GM19238 (cell line): ENCODE results near the gene PPP1R12B.
"Not testable (repeated sequence)": the region's sequence is repeated elsewhere in the genome, so short reads cannot be mapped to it uniquely, and the experiment has no call there.

Experiments used
- DNase-seq: peaks from one replicate; pipeline ENCODE4 v3.0.0; 2011; ENCODE audit warnings: low spot score; ENCODE audit not compliant: insufficient read length

PPP1R12B gene

DNA sequence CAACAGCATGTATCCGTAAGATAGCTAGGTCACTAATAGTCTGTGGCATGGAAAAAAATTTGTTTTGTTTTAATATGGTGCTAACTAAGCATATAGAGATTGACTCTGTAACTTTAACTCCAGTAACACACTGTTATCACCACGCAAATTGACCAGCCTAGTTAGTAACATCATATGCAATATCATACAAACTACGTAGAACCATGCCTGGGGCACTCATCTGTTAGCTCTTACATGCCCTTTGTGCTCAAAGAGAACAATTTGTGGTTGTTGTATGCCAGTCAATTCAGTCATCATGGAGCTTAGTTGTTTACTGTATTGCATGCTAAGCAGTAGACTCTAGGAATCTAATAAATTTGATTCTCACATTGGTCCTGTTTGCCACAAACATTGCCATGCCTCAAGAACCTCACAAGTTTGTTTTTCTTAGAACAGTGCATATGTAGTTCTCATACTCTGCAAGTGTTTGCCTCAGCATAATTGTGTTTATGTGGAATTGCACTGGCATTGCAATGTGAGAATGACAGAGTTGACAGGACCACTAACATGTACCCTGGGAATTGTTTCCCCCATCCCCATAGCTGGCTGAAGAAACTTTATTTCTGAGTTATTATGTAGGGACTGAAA lies 179.7 kb downstream of the PPP1R12B start:
- DNase-seq, result not testable (repeated sequence)

DNA sequence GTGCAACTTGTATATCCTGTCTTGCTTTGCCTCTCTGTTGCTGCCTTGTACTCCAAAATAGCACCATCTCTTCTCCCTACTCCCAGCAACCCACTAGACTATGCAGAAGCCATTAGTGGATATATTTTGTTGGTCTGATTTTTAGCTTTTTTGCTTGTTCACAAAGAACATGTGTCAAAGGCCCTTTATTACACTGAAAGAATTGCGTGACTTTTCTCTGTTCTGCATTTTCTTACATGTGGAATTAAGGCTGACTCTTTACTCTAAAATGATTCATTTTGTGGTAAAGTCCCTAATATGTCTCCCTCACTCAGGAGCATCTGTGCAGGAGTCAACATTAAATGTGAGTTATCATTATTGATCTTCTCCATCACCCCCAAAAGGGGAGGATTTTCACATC lies 182.2 kb downstream of the PPP1R12B start:
- DNase-seq, result not testable (repeated sequence)

DNA sequence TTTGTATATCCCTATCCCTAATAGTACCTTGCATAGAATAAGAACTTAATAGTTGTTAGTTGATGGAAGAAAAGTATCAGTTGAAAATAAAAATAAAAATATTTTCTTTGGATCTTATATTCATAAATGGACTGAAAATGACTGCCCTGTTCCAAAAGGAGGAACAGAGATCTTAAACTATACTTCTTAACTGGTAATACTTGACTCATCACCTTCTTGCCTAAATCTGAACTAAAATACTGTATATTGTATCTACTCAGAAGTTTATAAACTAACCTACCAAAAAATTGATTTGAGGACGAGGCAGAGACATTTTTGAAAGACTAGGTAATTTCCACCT lies 182.9 kb downstream of the PPP1R12B start:
- no peak for DNase-seq

DNA sequence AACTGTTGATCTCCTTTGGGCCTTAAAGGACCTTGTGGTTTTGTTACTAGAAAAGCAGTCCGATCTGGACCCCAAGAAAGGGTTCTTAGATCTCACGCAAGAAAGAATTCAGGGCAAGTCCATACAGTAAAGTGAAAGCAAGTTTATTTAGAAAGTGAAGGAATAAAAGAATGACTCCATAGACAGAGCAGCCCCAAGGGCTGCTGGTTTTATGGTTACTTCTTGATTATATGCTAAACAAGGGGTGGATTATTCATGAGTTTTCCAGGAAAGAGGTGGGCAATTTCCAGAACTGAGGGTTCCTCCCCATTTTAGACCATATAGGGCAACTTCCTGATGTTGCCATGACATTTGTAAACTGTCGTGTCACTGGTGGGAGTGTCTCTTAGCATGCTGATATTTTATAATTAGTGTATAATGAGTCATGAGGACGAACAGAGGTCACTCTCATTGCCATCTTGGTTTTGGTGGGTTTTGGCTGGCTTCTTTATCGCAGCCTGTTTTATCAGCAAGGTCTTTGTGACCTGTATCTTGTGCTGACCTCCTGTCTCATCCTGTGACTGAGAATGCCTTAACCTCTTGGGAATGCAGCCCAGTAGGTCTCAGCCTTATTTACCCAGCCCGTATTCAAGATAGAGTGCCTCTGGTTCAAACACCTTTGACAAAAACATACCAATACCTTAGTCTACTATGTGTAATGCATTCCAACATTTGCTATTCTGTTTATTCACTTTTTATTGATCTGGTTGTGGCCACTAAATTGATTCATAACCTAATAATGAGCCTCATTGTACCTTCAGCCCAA lies 183.5 kb downstream of the PPP1R12B start:
- not testable (repeated sequence) for DNase-seq

DNA sequence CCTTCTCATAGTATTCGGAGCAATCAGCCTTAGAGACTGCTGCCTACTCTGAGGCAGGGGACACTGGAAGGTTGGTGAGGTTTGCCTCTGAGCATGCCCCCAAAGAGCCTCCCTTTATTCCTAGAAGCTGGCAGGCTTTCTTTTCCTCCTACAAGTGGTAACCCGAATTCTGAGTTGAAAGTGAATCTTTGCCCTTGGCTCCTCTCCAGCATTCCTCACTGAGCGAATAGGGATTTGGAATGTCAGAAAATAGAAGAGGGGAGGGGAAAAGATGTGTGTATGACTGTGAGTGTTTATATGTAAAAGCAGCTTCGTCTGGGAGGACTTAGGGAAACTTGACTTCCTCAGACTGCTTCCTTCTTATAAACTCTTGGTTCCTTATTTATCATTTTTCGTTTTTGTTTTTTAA lies 190.7 kb downstream of the PPP1R12B start:
- not testable (repeated sequence) for DNase-seq

DNA sequence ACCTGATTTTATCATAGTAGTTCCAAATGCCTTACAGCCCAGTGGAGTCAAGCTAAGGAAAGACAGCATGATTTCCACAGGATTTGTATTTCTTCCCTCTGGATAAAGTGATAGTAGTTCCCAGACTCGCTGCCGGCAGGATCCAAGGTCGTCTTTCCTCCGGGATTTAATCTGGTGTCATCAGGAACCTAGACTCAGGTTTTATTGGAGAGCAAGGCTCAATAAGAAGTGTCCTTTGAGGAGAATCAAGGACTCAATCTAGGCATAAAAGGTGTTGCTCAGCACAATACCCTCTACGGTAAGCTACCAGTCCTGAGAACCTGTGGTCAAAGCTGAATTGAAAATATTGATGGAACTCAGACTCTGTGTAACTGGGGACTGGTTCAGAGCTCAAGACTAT lies 191.1 kb downstream of the PPP1R12B start:
- DNase-seq, result not testable (repeated sequence)

DNA sequence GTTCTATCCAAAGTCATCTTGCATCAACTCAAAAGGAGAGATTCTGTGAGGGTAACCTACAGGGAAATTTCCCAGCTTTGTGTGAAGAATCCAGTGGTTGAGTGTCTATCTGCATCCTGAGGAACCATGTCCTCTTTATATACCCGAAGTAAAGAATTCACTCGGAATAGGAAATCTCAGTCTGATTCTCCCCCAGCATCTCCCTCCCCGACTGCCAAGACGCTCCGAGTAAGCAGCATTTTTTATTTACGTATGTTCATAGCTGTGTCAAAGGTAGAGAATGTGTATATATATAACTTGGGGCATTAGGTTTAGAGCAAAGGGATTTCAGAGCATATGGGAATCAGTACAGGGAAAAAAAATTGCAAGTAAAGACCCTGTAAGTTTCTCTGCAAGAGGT lies 191.5 kb downstream of the PPP1R12B start:
- no peak for DNase-seq

DNA sequence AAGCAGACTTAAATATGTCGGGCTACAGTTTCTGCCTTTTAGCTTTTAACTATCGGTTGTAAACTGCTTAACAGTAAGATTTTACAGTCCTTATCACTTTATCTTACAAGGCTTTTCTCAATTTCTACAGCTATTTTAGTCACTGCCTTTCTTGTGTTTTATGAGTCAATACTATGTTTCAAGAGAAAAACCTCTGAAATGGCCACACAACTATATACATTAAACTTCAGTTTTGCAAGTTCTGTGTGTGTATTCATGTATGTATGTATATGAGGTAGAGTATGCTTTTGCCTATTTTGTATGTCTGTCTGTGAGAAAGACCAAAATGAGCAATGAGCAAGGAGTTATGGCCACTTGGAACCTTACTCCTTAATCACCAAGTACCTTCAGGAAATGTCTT lies 191.9 kb downstream of the PPP1R12B start:
- DNase-seq, result no peak

DNA sequence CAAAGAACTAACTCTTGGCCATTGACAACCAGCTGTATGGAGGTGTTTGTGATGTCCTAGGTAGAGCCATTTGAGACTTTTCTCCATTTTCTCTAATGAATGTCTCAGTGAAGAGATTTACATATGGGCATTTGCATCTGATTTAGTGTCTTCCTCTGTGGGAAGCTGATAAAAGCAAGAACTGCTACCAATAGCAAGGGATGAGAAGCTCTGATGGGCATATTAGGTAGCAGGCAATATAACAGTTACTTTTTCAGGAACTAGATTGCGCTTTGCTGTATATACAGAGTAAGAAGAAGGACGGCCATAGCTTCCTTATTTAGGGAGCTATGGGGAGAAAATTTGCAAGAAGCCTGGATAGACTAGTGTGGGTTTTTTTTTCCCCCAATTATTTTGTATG lies 192.4 kb downstream of the PPP1R12B start:
- DNase-seq, result not testable (repeated sequence)

DNA sequence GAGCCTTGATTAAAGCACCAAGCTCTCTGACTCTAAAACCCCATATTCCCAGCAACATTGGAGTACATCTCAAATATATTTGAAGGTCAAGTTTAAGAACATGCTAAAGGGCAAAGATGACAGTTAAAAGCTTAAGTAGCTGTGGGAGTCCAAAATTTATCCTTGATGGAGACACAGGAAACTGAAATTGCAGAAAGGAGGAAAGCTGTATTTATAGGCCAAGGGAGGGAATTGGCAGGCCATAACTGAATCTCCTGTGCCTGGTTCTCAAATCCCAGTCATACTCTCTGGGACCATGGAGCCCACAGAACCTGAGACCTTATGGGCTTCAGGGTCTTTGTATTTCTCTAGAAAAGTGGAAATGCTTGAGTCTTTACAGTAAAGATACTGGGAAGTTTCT lies 193.9 kb downstream of the PPP1R12B start:
- not testable (repeated sequence) for DNase-seq

DNA sequence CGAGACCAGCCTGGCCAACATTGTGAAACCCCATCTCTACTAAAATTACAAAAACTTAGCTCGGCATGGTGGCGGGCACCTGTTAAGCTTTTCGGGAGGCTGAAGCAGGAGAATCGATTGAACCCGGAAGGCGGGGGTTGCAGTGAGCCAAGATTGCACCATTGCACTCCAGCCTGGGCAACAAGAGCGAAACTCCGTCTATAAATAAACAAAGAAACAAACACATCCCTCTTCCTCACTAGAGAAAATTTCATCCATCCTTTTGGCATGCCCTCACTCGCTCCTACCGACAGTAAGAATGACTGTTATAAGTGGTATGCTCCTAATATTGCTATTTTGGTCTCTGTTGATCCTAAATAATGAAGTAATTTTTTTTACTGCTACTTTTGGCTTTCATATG lies 195.0 kb downstream of the PPP1R12B start:
- DNase-seq, result not testable (repeated sequence)

DNA sequence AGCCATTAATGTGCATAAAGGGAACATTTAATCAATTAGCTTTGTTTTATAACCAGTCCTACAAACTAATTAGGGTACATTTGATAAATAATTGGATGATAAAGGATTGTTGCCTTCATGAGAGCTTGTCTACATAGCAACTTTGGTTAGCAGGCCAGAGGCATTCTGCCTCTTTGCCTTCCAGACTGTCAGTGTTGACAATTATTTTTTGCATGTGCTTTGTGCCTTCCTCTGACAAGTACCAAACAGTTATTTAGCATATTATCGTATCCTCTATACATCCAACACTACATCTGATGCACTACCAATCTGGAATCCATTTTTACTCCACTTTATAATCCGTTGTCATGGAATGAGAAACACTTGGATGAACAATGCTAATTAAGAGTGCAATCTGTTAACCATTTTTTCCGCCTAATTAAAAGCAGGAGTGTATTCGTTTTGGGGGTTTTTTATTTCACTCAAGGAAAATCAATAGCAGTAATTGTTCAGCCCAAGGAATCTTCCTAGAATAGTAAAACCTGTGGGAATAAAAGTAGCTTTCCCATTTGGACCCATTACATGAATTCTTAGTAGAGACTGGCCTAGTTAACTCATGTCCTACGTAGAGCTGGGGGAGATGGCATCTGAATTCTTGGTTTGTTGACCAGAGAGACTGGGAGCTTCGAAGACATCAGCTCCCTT lies 196.4 kb downstream of the PPP1R12B start:
- DNase-seq, result not testable (repeated sequence)

DNA sequence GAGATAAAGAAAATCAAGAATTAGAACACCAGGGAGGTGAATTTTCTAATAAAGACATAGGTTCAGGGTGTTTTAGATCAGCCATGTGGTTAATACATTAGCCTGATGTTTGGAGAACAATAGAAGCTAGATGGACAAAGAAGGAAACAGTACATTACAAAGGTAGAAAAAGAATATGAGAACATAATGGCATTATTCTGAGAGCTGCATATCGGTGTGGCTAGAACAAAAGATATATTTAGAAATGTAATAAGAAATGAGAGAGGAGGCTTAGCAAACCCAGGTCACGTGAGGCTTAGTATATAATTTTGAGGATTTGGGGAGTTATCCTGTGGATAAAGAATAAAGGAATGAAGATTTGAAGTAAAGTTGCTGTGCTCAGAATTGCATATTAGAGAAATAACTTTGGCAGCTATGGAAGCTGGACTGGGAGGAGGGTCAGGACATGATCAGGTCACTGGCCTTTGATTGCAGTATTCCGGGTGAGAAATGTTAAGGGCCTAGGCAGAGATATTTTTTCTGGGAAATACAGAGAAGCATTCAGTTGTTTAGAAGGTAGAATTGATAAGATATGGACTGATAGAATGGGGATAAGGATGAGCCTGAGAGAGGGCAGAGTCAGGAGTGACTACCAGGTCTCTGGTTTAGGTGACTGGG lies 197.3 kb downstream of the PPP1R12B start:
- not testable (repeated sequence) for DNase-seq

DNA sequence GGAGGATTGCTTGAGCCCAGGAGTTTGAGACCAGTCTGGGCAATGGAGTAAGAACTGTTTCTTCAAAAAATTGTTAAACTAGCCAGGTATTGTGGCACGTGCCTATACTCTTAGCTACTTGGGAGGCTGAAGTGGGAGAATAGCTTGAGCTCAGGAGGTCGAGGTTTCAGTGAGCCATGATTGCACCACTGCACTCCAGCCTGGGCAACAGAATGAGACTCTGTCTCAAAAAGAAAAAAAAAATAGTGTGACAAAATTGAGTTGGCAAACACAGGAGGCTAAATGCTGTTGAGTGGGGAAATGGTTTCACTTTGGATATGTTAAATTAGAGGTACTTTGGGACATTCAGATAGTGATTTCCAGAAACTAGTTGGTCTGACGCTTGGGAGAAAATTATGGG lies 197.9 kb downstream of the PPP1R12B start:
- not testable (repeated sequence) for DNase-seq

DNA sequence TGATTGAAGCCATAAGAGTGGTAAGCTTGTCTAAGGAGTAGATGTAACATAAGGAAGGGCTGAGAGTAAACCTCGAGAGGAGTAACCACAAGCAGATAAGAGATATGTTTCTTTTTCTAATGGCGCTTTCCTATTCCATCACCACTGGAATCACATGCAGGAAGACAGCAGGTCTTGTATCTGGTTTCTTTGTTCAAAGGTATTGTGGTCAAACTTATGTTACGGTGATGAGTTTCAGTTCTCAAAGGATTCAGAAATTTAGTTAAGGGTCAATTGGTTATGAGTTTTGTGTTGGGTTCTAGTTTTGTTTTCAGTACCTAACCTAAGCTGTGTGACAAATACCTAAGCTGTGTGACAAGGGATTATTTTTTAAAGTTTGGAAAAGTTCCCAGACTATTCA lies 198.3 kb downstream of the PPP1R12B start:
- not testable (repeated sequence) for DNase-seq

DNA sequence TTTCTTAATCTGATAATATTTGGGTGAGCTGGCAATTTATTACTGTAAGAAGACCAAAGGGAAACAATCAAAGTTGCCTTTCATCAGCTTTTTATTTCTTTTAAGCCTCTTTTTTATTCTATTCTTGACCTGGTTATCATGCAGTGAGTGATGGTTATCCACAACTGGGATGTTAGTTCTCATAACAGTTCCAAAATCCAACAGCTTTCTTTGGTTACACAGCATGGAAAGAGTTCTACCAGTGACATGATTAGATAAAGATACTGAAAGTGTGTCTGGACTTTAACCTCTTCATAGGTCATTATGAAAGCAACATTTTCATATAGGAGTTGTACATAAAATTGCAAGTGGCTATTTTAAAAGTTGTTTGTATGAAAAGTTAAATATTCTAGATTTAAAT lies 198.7 kb downstream of the PPP1R12B start:
- no peak for DNase-seq

DNA sequence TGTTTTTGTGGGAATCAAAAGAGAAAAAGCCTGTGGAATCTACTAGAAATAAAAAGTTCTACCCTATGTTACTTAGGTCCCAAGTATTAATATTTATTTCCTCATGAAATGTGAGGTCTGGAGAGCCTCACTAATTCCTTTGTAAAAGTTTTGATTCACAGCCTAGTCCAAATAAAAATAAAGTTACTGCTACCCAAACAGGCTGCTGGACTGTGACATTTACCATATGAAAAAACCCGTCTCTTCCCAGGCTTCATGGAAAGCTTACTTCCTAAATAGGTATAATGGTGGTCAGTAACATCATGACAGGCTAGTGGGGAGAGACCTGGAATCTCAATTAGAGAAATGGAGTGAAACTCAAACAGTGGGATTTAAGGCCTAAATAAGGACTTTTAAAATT lies 201.6 kb downstream of the PPP1R12B start:
- DNase-seq, result not testable (repeated sequence)

DNA sequence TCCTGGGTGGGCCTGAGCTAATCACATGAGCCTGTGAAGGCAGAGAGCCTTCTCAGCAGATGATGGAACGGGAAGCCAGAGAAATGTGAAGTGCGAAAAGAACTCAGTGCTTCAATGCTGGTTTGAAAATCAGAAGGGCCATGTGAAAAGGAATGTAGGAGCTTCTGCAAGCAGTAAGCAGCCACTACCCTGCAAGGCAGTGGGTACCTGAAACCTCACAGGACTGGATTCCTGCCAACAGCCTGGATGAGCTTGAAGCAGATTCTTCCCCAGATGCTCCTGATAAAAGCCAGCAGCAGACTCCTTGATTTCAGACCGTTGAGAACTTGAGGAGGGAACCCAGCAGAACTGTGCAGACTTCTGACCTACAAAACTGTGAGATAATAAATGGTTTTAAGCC lies 203.2 kb downstream of the PPP1R12B start:
- no peak for DNase-seq

DNA sequence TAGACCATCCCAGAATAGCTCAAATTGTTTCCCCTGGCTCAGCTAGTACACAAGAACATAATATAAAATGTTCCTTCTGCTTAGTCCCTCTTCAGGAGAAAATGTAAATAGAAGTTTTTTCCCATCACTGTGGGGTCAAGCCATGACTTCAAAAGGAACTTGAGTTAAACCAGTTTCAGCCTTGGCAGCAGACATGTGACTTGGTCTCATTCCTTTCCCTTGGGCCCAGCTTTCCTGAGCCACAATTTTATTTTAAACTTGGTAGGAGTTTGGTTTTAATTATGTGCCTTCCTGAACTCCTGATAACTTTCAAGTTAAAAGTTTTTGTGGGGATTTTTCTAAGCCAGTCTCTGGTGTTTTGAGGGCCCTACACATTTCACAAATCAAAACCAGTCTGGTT lies 204.1 kb downstream of the PPP1R12B start:
- DNase-seq, result not testable (repeated sequence)

DNA sequence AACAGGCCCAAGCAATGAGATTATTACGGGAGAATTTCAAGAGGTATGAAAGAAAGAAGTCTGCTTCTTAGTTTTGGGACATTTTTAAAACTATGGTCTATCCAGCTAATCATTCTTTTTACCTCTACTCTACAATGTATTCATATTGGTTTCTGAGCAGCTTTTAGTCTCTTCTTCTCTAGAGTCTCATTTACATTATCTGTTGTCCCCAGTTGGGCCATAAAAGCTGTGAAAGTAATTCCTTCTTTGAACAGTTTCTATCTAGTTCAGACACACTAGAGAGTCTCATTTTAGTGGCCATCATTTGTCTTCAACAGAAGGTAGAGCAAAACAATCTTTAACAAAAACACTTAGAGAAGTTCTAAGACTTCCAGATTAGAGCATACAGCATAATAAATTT lies 204.6 kb downstream of the PPP1R12B start:
- DNase-seq, result not testable (repeated sequence)

DNA sequence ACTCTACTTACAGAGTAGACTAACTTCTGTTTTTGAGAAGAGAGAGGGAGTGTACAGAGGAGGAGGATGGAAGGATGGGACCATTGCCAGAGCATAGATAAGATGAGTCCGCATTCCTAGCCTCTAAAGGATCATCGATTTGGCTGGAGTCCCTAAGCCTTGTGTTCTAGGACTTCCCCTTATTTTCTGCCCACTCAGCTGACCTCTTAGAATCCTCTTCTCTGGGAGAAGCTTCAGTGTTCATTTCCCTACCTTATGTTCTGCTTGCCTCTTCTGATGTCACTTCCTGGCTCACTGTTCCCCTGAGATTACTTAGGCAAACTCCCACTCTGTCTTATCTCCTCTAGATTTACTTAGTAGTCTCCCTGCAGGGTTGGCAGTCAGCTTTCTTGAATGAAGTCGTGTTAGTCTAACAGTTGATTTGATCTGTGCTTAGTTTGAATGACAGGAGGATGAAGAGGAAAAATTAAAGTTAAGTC lies 205.1 kb downstream of the PPP1R12B start:
- DNase-seq, result no peak

DNA sequence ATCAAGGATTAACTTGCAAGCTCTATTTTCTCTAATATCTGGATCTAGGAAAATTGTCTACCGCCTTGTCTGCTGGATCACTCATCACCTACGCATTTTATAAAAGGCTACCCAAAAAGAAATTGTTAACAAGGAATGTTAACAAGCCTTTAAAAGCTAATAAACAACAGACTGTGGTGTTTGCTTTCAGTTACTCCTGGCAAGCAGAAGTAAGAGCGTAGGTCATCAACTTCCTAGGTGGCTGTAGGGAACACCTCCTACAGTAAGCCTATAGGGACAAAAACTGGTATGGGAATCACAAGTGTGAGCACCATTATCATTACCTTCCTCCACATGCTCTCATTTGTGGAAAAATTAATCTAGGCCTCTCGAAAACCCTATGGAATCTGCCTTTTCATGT lies 206.1 kb downstream of the PPP1R12B start:
- DNase-seq, result not testable (repeated sequence)
